Measurements from ENCODE around the gene KRAS. TPM values are rescaled to one million over a fixed set of nuclear protein-coding genes. Genes with fewer than 3 reads are reported as not detected.

The KRAS gene
- polyA plus RNA-seq, 2 donors: 9.6 to 12.1 TPM

DNA sequence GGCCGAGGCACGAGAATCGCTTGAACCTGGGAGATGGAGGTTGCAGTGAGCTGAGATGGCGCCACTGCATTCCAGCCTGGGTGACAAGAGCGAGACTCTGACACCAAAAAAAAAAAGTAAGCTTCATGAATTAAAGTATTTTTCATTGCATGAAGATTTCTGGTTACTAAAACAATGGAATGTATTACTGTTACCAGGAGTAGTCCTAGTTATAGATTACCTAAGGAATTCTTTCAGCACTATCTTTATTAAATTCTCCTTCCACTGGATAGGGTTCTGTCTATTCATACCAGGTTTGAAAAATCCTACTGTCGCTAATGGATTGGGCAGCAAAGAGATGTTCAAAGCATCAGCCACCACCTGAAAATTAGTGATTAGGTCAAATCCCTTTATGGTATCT lies 43.3 kb downstream of the KRAS start:
- Histone ChIP-seq H3K4me3 (ENCODE audit: low read depth in 1 of 2, low read length in 2 of 2) (no peak overlapping the region), H3K4me1 (ENCODE audit: control insufficient read depth in 2 of 2, insufficient read depth in 2 of 2, low read length in 1 of 2) (no peaks in the 10 kb centered on the region), H3K36me3 (ENCODE audit: control insufficient read depth in 2 of 2, insufficient read depth in 2 of 2, low read length in 1 of 2) (peaks cover 0 to 3% of the 10 kb centered on the region in 2 donors), H3K9me3 (ENCODE audit: control insufficient read depth in 2 of 2, insufficient read depth in 1 of 2, low read depth in 1 of 2, low read length in 1 of 2) (no peaks in the 10 kb centered on the region), H3K27me3 (ENCODE audit: control insufficient read depth in 1 of 2, insufficient read depth in 2 of 2, low read length in 2 of 2) (no peaks in the 10 kb centered on the region), H3K27ac (ENCODE audit: low read depth in 2 of 2, low read length in 1 of 2) (no peak overlapping the region)
- 98% methylated on average over 6 of the region's 6 CpGs for WGBS, 2 donors

DNA sequence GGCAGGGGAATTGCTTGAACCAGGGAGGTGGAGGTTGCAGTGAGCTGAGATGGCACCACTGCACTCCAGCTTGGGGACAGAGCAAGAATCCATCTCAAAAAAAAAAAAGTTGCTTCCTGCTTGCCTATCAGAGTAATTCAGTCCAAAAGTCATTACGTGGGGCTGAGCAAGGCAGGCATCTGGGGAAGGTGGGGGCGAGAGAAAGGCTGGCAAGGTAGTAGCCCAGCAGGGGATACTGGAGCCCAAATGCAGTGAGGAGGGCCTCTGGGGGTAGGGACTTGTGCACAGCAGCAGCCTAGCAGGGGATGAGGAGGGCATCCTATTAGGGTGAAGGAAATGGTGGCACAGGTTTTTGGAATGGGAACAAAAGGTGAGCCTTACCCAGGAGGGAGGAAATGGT lies 48.6 kb downstream of the KRAS start:
- Histone ChIP-seq H3K36me3 (ENCODE audit: control insufficient read depth in 2 of 2, insufficient read depth in 2 of 2, low read length in 1 of 2) (no peaks in the 10 kb centered on the region), H3K4me1 (ENCODE audit: control insufficient read depth in 2 of 2, insufficient read depth in 2 of 2, low read length in 1 of 2) (no peaks in the 10 kb centered on the region), H3K4me3 (ENCODE audit: low read depth in 1 of 2, low read length in 2 of 2) (no peak overlapping the region), H3K27me3 (ENCODE audit: control insufficient read depth in 1 of 2, insufficient read depth in 2 of 2, low read length in 2 of 2) (no peaks in the 10 kb centered on the region), H3K9me3 (ENCODE audit: control insufficient read depth in 2 of 2, insufficient read depth in 1 of 2, low read depth in 1 of 2, low read length in 1 of 2) (no peaks in the 10 kb centered on the region), H3K27ac (ENCODE audit: low read depth in 2 of 2, low read length in 1 of 2) (no peak overlapping the region)
- 88 to 94% methylated on average over 2 of the region's 2 CpGs for WGBS, 2 donors

DNA sequence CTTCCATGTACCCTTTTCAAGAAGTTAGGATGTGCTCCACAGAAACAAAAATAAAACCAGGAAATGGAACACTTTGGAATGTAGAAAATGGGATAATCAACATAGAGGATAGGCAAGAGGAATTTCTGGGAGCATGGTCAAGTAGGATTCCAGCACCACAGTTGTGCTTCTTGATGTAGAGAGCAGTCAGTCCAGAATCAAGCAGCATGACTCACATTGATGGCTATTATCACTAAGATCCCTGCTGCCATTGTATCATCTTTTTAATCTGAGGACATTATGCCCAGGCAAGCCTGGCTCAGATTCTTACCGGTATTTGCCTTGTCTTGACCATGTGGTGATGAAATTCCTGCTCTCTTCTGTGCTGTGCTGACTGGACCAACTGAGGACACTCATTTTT lies 50.0 kb downstream of the KRAS start:
- Histone ChIP-seq H3K27ac (ENCODE audit: low read depth in 2 of 2, low read length in 1 of 2) (no peak overlapping the region), H3K27me3 (ENCODE audit: control insufficient read depth in 1 of 2, insufficient read depth in 2 of 2, low read length in 2 of 2) (no peaks in the 10 kb centered on the region), H3K36me3 (ENCODE audit: control insufficient read depth in 2 of 2, insufficient read depth in 2 of 2, low read length in 1 of 2) (no peaks in the 10 kb centered on the region), H3K9me3 (ENCODE audit: control insufficient read depth in 2 of 2, insufficient read depth in 1 of 2, low read depth in 1 of 2, low read length in 1 of 2) (no peaks in the 10 kb centered on the region), H3K4me3 (ENCODE audit: low read depth in 1 of 2, low read length in 2 of 2) (no peak overlapping the region), H3K4me1 (ENCODE audit: control insufficient read depth in 2 of 2, insufficient read depth in 2 of 2, low read length in 1 of 2) (no peaks in the 10 kb centered on the region)
- WGBS, 2 donors: 66 to 67% methylated on average over 1 of the region's 1 CpG

DNA sequence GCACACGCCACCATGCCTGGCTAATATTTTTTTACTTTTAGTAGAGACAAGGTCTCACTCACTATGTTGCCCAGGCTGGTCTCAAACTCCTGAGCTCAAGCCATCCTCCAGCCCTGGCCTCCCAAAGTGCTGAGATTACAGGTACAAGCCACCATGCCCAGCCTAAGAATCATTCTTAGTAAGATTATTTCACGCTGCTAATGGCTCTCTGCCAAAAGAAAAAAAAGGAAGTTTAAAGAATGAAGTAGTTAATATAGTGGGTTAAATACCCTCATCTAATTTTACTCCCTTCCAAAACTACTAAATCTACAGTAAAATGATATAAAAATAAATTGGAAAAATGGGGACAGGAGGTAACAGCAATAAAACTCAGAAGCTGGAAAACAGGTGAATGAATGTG lies 53.1 kb downstream of the KRAS start:
- Histone ChIP-seq H3K36me3 (ENCODE audit: control insufficient read depth in 2 of 2, insufficient read depth in 2 of 2, low read length in 1 of 2) (no peaks in the 10 kb centered on the region), H3K4me3 (ENCODE audit: low read depth in 1 of 2, low read length in 2 of 2) (no peak overlapping the region), H3K4me1 (ENCODE audit: control insufficient read depth in 2 of 2, insufficient read depth in 2 of 2, low read length in 1 of 2) (no peaks in the 10 kb centered on the region), H3K27me3 (ENCODE audit: control insufficient read depth in 1 of 2, insufficient read depth in 2 of 2, low read length in 2 of 2) (no peaks in the 10 kb centered on the region), H3K9me3 (ENCODE audit: control insufficient read depth in 2 of 2, insufficient read depth in 1 of 2, low read depth in 1 of 2, low read length in 1 of 2) (no peaks in the 10 kb centered on the region), H3K27ac (ENCODE audit: low read depth in 2 of 2, low read length in 1 of 2) (no peak overlapping the region)
- WGBS, 2 donors: 68 to 72% methylated on average over 2 of the region's 2 CpGs

DNA sequence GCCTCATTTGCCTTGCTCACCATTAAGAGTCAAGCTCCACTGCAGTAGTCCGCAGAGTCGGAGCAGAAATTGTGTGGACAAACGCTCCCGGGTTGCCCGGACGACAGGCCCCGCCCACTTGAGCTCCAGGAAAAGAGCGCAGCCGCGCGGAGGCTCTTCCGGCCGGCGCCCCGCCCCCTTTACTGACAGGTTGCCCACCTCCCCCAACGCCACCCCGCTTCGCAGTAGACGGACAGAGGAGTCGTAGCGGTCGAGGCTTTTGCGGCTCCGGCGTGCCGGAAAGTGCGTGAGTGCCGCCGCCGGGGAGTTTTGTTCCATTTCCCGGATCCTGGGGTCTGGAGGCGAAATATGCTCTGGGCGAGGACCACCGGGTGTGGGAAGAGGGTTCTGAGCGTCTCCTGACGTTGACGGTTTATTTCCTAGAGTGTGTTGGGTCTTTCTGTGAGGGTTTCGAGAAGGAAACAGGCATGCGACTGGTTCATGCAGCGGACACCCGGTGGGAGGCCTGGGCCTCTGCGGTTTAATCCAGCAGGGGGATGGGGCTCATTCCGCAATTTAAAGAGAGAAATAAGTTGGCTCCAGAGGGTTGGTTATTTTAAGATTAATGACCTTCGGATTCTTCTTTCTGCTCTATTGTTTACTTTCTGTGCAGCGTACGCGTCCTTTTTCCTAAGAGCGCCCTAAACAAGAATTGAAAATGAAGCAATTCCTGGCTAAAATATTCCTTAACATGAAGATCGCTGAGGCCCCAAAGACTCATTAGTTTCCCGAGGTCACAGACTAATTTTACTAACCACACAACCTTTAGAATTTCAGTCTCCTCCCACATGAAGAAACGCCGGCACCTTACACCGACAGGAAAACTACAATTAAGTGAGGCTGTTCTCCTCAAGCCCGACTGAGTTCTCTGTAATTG lies 55.4 kb downstream of the KRAS start, which contains the start of the genes DNAI7 and ETFRF1:
Gene DNAI7 (minus strand): TSS at position 105 of the 916 bp plus-strand sequence. CDS start 82 bp downstream, at position 23.
Gene ETFRF1 (plus strand): TSS at position 182 of the 916 bp plus-strand sequence. CDS start 8,720 bp downstream, outside the sequence.
- WGBS, 2 donors: 0 to 1% methylated on average over 54 of the region's 54 CpGs
- H3K9me3 ChIP-seq (ENCODE audit: control insufficient read depth in 2 of 2, insufficient read depth in 1 of 2, low read depth in 1 of 2, low read length in 1 of 2): no peaks in the 10 kb centered on the region
- H3K36me3 ChIP-seq (ENCODE audit: control insufficient read depth in 2 of 2, insufficient read depth in 2 of 2, low read length in 1 of 2): no peaks in the 10 kb centered on the region
- peak within 1 kb of the TSS; percentile 93 for H3K27ac ChIP-seq (ENCODE audit: low read depth in 2 of 2, low read length in 1 of 2)
- H3K4me3 ChIP-seq (ENCODE audit: low read depth in 1 of 2, low read length in 2 of 2): peak within 1 kb of the TSS; percentile 80 to 87
- no peaks in the 10 kb centered on the region for H3K27me3 ChIP-seq (ENCODE audit: control insufficient read depth in 1 of 2, insufficient read depth in 2 of 2, low read length in 2 of 2)
- no peaks in the 10 kb centered on the region for H3K4me1 ChIP-seq (ENCODE audit: control insufficient read depth in 2 of 2, insufficient read depth in 2 of 2, low read length in 1 of 2)

DNA sequence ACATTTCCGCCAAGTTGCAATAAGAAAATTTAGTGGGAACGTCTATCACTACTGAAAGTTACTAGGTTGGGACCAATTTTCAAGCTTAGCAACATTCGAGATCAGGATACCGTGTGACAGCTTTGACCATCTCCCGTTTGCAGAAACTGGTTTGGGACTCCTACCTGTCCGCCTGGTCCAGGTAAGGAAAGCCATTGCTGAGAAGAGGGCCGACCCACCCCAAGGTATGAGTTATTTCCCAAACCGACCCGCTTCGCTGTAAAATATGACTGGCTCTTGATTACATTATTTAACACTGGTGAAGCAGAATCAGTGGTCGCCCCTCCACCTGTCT lies 56.0 kb downstream of the KRAS start:
- H3K9me3 ChIP-seq (ENCODE audit: control insufficient read depth in 2 of 2, insufficient read depth in 1 of 2, low read depth in 1 of 2, low read length in 1 of 2): no peaks in the 10 kb centered on the region
- H3K27me3 ChIP-seq (ENCODE audit: control insufficient read depth in 1 of 2, insufficient read depth in 2 of 2, low read length in 2 of 2): no peaks in the 10 kb centered on the region
- no peaks in the 10 kb centered on the region for H3K4me1 ChIP-seq (ENCODE audit: control insufficient read depth in 2 of 2, insufficient read depth in 2 of 2, low read length in 1 of 2)
- H3K36me3 ChIP-seq (ENCODE audit: control insufficient read depth in 2 of 2, insufficient read depth in 2 of 2, low read length in 1 of 2): no peaks in the 10 kb centered on the region
- peak overlapping the region; percentile 41 to 93 for H3K27ac ChIP-seq (ENCODE audit: low read depth in 2 of 2, low read length in 1 of 2)
- H3K4me3 ChIP-seq (ENCODE audit: low read depth in 1 of 2, low read length in 2 of 2): peak overlapping the region; percentile 80 to 87
- 4 to 6% methylated on average over 11 of the region's 11 CpGs for WGBS, 2 donors

DNA sequence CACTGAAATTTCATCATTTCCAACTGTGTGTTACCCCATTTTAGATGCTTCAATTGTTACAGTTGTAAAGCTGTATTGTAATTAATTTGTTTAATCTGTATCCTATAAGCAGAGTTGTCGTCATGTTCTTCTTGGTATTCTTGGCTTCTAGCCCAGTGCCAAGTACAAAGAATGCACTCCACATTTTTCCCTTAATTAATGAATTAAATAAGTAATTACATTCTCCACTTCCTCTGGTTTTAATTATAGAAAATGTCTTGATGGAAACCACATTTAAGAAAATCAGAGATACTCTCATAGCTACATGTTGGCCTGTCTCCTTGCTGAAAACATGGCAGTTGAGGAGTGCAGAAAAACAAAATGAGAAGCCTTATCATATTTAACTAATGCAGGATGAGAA lies 56.5 kb downstream of the KRAS start:
- Histone ChIP-seq H3K9me3 (ENCODE audit: control insufficient read depth in 2 of 2, insufficient read depth in 1 of 2, low read depth in 1 of 2, low read length in 1 of 2) (no peaks in the 10 kb centered on the region), H3K4me3 (ENCODE audit: low read depth in 1 of 2, low read length in 2 of 2) (peak overlapping the region in 1 of 2 donors; percentile 87), H3K4me1 (ENCODE audit: control insufficient read depth in 2 of 2, insufficient read depth in 2 of 2, low read length in 1 of 2) (no peaks in the 10 kb centered on the region), H3K27me3 (ENCODE audit: control insufficient read depth in 1 of 2, insufficient read depth in 2 of 2, low read length in 2 of 2) (no peaks in the 10 kb centered on the region), H3K36me3 (ENCODE audit: control insufficient read depth in 2 of 2, insufficient read depth in 2 of 2, low read length in 1 of 2) (no peaks in the 10 kb centered on the region), H3K27ac (ENCODE audit: low read depth in 2 of 2, low read length in 1 of 2) (no peak overlapping the region)
- 28 to 41% methylated on average over 1 of the region's 1 CpG for WGBS, 2 donors

DNA sequence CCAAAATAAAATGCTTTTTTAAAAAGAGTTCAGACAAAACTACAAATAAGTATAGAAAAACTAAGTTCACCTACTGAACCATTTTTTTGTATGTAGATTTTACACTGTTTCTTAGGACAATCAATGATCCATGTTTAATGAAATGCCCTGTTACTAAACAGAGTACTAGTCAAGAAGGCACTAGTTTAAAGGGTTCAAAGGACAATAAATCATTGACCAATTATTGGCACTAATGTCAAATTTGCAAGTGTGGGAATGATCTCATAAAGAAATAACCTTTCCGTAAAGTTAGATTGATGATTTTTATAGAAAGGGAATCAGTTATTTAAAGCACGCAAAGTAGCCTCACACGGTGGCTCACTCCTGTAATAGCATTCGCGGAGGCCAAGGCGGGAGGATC lies 59.9 kb downstream of the KRAS start:
- Histone ChIP-seq H3K4me3 (ENCODE audit: low read depth in 1 of 2, low read length in 2 of 2) (no peak overlapping the region), H3K9me3 (ENCODE audit: control insufficient read depth in 2 of 2, insufficient read depth in 1 of 2, low read depth in 1 of 2, low read length in 1 of 2) (no peaks in the 10 kb centered on the region), H3K27me3 (ENCODE audit: control insufficient read depth in 1 of 2, insufficient read depth in 2 of 2, low read length in 2 of 2) (no peaks in the 10 kb centered on the region), H3K27ac (ENCODE audit: low read depth in 2 of 2, low read length in 1 of 2) (no peak overlapping the region), H3K36me3 (ENCODE audit: control insufficient read depth in 2 of 2, insufficient read depth in 2 of 2, low read length in 1 of 2) (no peaks in the 10 kb centered on the region), H3K4me1 (ENCODE audit: control insufficient read depth in 2 of 2, insufficient read depth in 2 of 2, low read length in 1 of 2) (no peaks in the 10 kb centered on the region)
- WGBS, 2 donors: 93 to 98% methylated on average over 6 of the region's 6 CpGs

DNA sequence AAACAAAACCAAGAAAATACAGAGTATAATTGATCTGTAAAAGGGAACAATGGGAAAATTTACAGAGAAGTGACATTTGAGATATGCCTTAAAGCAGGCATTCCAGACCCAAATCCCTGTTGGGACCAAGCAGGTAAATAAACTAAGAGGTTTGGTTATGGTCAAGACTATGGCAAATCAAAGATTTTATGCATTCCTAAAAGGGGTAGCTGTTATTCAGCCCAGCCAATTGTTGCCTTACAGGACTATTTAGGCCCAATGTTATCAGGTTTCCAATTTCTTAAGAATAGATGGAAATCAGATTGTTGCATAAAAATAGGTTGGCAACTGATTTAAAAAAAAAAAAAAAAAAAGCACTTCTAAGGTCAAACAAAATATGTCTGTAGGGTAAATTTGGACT lies 61.1 kb downstream of the KRAS start:
- Histone ChIP-seq H3K4me1 (ENCODE audit: control insufficient read depth in 2 of 2, insufficient read depth in 2 of 2, low read length in 1 of 2) (no peaks in the 10 kb centered on the region), H3K9me3 (ENCODE audit: control insufficient read depth in 2 of 2, insufficient read depth in 1 of 2, low read depth in 1 of 2, low read length in 1 of 2) (no peaks in the 10 kb centered on the region), H3K36me3 (ENCODE audit: control insufficient read depth in 2 of 2, insufficient read depth in 2 of 2, low read length in 1 of 2) (no peaks in the 10 kb centered on the region), H3K4me3 (ENCODE audit: low read depth in 1 of 2, low read length in 2 of 2) (no peak overlapping the region), H3K27me3 (ENCODE audit: control insufficient read depth in 1 of 2, insufficient read depth in 2 of 2, low read length in 2 of 2) (no peaks in the 10 kb centered on the region), H3K27ac (ENCODE audit: low read depth in 2 of 2, low read length in 1 of 2) (no peak overlapping the region)

DNA sequence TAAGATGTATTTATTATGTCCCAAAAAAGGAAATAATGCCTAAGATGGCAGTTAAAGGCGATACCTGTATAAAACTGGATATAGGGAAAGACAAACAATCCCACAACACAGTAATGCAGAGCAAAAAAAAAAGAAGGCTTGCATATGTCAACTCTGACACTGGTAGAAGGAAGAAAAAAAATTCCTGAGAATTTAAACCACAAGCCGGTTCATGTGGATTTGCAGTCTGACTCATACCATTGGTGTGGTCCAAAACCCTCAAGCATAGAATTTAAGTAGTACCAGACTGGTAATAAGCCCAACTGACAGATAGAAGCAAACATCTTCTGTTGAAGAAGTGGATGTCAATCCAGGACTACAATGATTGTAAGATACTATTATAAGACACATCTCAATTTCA lies 62.9 kb downstream of the KRAS start:
- Histone ChIP-seq H3K9me3 (ENCODE audit: control insufficient read depth in 2 of 2, insufficient read depth in 1 of 2, low read depth in 1 of 2, low read length in 1 of 2) (no peaks in the 10 kb centered on the region), H3K4me3 (ENCODE audit: low read depth in 1 of 2, low read length in 2 of 2) (no peak overlapping the region), H3K27ac (ENCODE audit: low read depth in 2 of 2, low read length in 1 of 2) (no peak overlapping the region), H3K4me1 (ENCODE audit: control insufficient read depth in 2 of 2, insufficient read depth in 2 of 2, low read length in 1 of 2) (no peaks in the 10 kb centered on the region), H3K36me3 (ENCODE audit: control insufficient read depth in 2 of 2, insufficient read depth in 2 of 2, low read length in 1 of 2) (no peaks in the 10 kb centered on the region), H3K27me3 (ENCODE audit: control insufficient read depth in 1 of 2, insufficient read depth in 2 of 2, low read length in 2 of 2) (no peaks in the 10 kb centered on the region)
- WGBS, 2 donors: 45 to 67% methylated on average over 2 of the region's 2 CpGs
